H9 (cell line): ENCODE measurements around the gene AIG1. TPM values are rescaled to one million over a fixed set of nuclear protein-coding genes. Genes with fewer than 3 reads are reported as not detected.

ENCODE experiments used
- DNase-seq: peaks from one replicate; pipeline ENCODE4 v3.0.0-alpha.2; 2017
- H2AFZ ChIP-seq: one replicate; pipeline ENCODE4 v1.6.1; 2013; ENCODE audit warnings: mild to moderate bottlenecking, low read length, control low read depth, moderate library complexity
- H2AK5ac ChIP-seq: 2 replicates; pipeline ENCODE4 v1.6.1; 2013; ENCODE audit warnings: low read length, control low read depth, mixed read lengths; ENCODE audit not compliant: insufficient read length
- H2BK120ac ChIP-seq: one replicate; pipeline ENCODE4 v1.6.1; 2013; ENCODE audit warnings: low read depth, mild to moderate bottlenecking, low read length, control low read depth, inconsistent platforms; ENCODE audit not compliant: poor library complexity, severe bottlenecking
- H2BK12ac ChIP-seq: 2 replicates; pipeline ENCODE4 v1.6.1; 2013; ENCODE audit warnings: low read length, control low read depth, mixed read lengths, low read depth; ENCODE audit not compliant: insufficient read length
- H2BK15ac ChIP-seq: 2 replicates; pipeline ENCODE4 v1.6.1; 2013; ENCODE audit warnings: low read depth, low read length, control low read depth
- H2BK20ac ChIP-seq: one replicate; pipeline ENCODE4 v1.6.1; 2013; ENCODE audit warnings: low read depth, mild to moderate bottlenecking, low read length, control low read depth, inconsistent platforms; ENCODE audit not compliant: poor library complexity, severe bottlenecking
- H2BK5ac ChIP-seq: 2 replicates; pipeline ENCODE4 v1.6.1; 2013; ENCODE audit warnings: low read length, control low read depth, mixed read lengths; ENCODE audit not compliant: insufficient read length
- H3K14ac ChIP-seq: 2 replicates; pipeline ENCODE4 v1.6.1; 2013; ENCODE audit warnings: low read length, control low read depth; ENCODE audit not compliant: insufficient read depth
- H3K18ac ChIP-seq: 2 replicates; pipeline ENCODE4 v1.6.1; 2013; ENCODE audit warnings: low read depth, mild to moderate bottlenecking, mixed read lengths, low read length, control low read depth; ENCODE audit not compliant: insufficient read length
- H3K23ac ChIP-seq: 2 replicates; pipeline ENCODE4 v1.6.1; 2013; ENCODE audit warnings: low read length, control low read depth, mixed read lengths, low read depth; ENCODE audit not compliant: insufficient read length
- H3K23me2 ChIP-seq: 2 replicates; pipeline ENCODE4 v1.6.1; 2013; ENCODE audit warnings: low read depth, mild to moderate bottlenecking, mixed read lengths, low read length, control low read depth; ENCODE audit not compliant: insufficient read length, poor library complexity, severe bottlenecking
- H3K27ac ChIP-seq: 2 replicates; pipeline ENCODE4 v1.5.1; 2013; ENCODE audit warnings: low read length, control low read depth, mixed read lengths, low read depth; ENCODE audit not compliant: insufficient read length
- H3K27me3 ChIP-seq: 2 replicates; pipeline ENCODE4 v1.6.1; 2013; ENCODE audit warnings: low read length, control low read depth, inconsistent platforms; ENCODE audit not compliant: insufficient read depth
- H3K4ac ChIP-seq: 2 replicates; pipeline ENCODE4 v1.6.1; 2013; ENCODE audit warnings: low read depth, mild to moderate bottlenecking, control low read depth, inconsistent platforms, low read length, moderate library complexity
- H3K4me1 ChIP-seq: 2 replicates; pipeline ENCODE4 v1.6.1; 2013; ENCODE audit warnings: low read length, control low read depth, inconsistent platforms; ENCODE audit not compliant: insufficient read depth
- H3K4me2 ChIP-seq: 2 replicates; pipeline ENCODE4 v1.6.1; 2013; ENCODE audit warnings: low read length, control low read depth, mixed read lengths; ENCODE audit not compliant: insufficient read length, insufficient read depth
- H3K56ac ChIP-seq: 2 replicates; pipeline ENCODE4 v1.6.1; 2013; ENCODE audit warnings: low read depth, mild to moderate bottlenecking, mixed read lengths, low read length, control low read depth; ENCODE audit not compliant: insufficient read length
- H3K79me1 ChIP-seq: 2 replicates; pipeline ENCODE4 v1.6.1; 2013; ENCODE audit warnings: low read depth, mild to moderate bottlenecking, moderate library complexity, low read length, control low read depth, inconsistent platforms; ENCODE audit not compliant: insufficient read depth, poor library complexity, severe bottlenecking
- H3K79me2 ChIP-seq: 2 replicates; pipeline ENCODE4 v1.6.1; 2013; ENCODE audit warnings: low read length, control low read depth, inconsistent platforms; ENCODE audit not compliant: insufficient read depth
- H3K9ac ChIP-seq: 2 replicates; pipeline ENCODE4 v1.6.1; 2013; ENCODE audit warnings: low read length, control low read depth, mixed read lengths; ENCODE audit not compliant: insufficient read length; ENCODE audit errors: extremely low read depth
- H3K9me3 ChIP-seq: one replicate; pipeline ENCODE4 v1.6.1; 2013; ENCODE audit warnings: low read depth, low read length, inconsistent platforms; ENCODE audit not compliant: control insufficient read depth
- H3T11ph ChIP-seq: one replicate; pipeline ENCODE4 v1.6.1; 2013; ENCODE audit warnings: mild to moderate bottlenecking, low read length, control low read depth, inconsistent platforms
- H4K20me1 ChIP-seq: one replicate; pipeline ENCODE4 v1.6.1; 2013; ENCODE audit not compliant: control insufficient read depth, insufficient read length, insufficient read depth
- H4K5ac ChIP-seq: 2 replicates; pipeline ENCODE4 v1.6.1; 2013; ENCODE audit warnings: low read depth, mild to moderate bottlenecking, mixed read lengths, low read length, control low read depth; ENCODE audit not compliant: insufficient read length
- H4K8ac ChIP-seq: replicated peaks from 2 replicates; pipeline ENCODE4 v1.6.1; 2013; ENCODE audit warnings: low read length, control low read depth, mixed read lengths, low read depth; ENCODE audit not compliant: insufficient read length
- H4K91ac ChIP-seq: 2 replicates; pipeline ENCODE4 v1.6.1; 2013; ENCODE audit warnings: low read depth, mild to moderate bottlenecking, moderate library complexity, mixed read lengths, low read length, control low read depth; ENCODE audit not compliant: insufficient read length
- H3K27ac Mint-ChIP-seq, 3 experiments: 2 replicates in 2 of 3; 3 replicates in 1 of 3; pipeline ENCODE4 v1.8.0; 2020 to 2021; ENCODE audit warnings: mixed read lengths in 3 of 3, mild to moderate bottlenecking in 1 of 3, moderate library complexity in 1 of 3
- H3K27me3 Mint-ChIP-seq: 2 replicates; pipeline ENCODE4 v1.8.0; 2021; ENCODE audit warnings: low read depth, mild to moderate bottlenecking, moderate library complexity, mixed read lengths
- H3K36me3 Mint-ChIP-seq, 3 experiments: 2 replicates in 2 of 3; 3 replicates in 1 of 3; pipeline ENCODE4 v1.8.0; 2020 to 2021; ENCODE audit warnings: low read depth in 3 of 3, mixed read lengths in 3 of 3; ENCODE audit not compliant: insufficient read depth in 1 of 3
- H3K4me1 Mint-ChIP-seq, 2 experiments: 2 replicates each; pipeline ENCODE4 v1.8.0; 2020; ENCODE audit warnings: mixed read lengths in 2 of 2
- H3K4me3 Mint-ChIP-seq, 2 experiments: 2 replicates in 1 of 2; 3 replicates in 1 of 2; pipeline ENCODE4 v1.8.0; 2020 to 2021; ENCODE audit warnings: mild to moderate bottlenecking in 2 of 2, mixed read lengths in 2 of 2, moderate library complexity in 1 of 2
- H3K9me3 Mint-ChIP-seq, 2 experiments: 2 replicates in 1 of 2; 3 replicates in 1 of 2; pipeline ENCODE4 v1.8.0; 2020; ENCODE audit warnings: mild to moderate bottlenecking in 2 of 2, mixed read lengths in 2 of 2, moderate library complexity in 1 of 2
- CTCF ChIP-seq: fragments of 200-600 bp; sonication (generic); conservative IDR thresholded peaks from 3 replicates; pipeline ENCODE4 v1.8.0; 2021; ENCODE audit warnings: antibody characterized with exemption, mild to moderate bottlenecking
- total RNA-seq: library from RNA; stranded (reverse); gene quantifications from 2 replicates; pipeline ENCODE4 v1.2.1, GENCODE V29; 2021

The AIG1 gene
- total RNA-seq, 1 experiment from 2014 or later, result 44.6 TPM

GRCh38 chr6:143293523-143293922 lies 232.8 kb downstream of the AIG1 start:
- Histone ChIP-seq H4K20me1 (no peaks in the 10 kb centered on the region), H4K91ac (no peak overlapping the region), H3K79me2 (no peaks in the 10 kb centered on the region), H3K27ac (no peak overlapping the region), H3T11ph (no peak overlapping the region), H3K9ac (no peak overlapping the region), H4K5ac (no peak overlapping the region), H3K23me2 (no peaks in the 10 kb centered on the region), H2AFZ (no peak overlapping the region), H3K23ac (no peak overlapping the region), H3K27me3 (no peaks in the 10 kb centered on the region), H2AK5ac (no peak overlapping the region), H3K56ac (no peak overlapping the region), H2BK5ac (no peak overlapping the region), H4K8ac (no peak overlapping the region), H3K4me1 (peaks cover 2% of the 10 kb centered on the region; the same call in 1 of the 2 replicates), H3K4ac (no peak overlapping the region), H3K18ac (no peak overlapping the region), H2BK20ac (no peak overlapping the region), H3K79me1 (no peaks in the 10 kb centered on the region), H3K9me3 (no peaks in the 10 kb centered on the region), H2BK15ac (no peak overlapping the region), H2BK120ac (no peak overlapping the region), H3K14ac (no peak overlapping the region), H3K4me2 (no peak overlapping the region), H2BK12ac (no peak overlapping the region)
- no peaks in the 10 kb centered on the region for H3K27me3 Mint-ChIP-seq
- H3K9me3 Mint-ChIP-seq, result no peaks in the 10 kb centered on the region
- no peak overlapping the region for H3K4me3 Mint-ChIP-seq
- DNase-seq, result no peak
- H3K27ac Mint-ChIP-seq, result no peak overlapping the region
- H3K4me1 Mint-ChIP-seq, result peaks cover 26 to 29% of the 10 kb centered on the region in 2 experiments
- TF ChIP-seq CTCF, result no peak
- H3K36me3 Mint-ChIP-seq, result peaks cover 3 to 20% (median 4%) of the 10 kb centered on the region in 3 experiments; a peak in 4 of 7 replicates
